A549 (cell line): ENCODE results near the gene RAD51B. TPM values are rescaled to one million over a fixed set of nuclear protein-coding genes. Genes with fewer than 3 reads are reported as not detected.
"Not testable (repeated sequence)": the region's sequence is repeated elsewhere in the genome, so short reads cannot be mapped to it uniquely, and the experiment has no call there.

Experiments
- ATAC-seq, 2 experiments: fragments of 200-7000 bp in 1 of 2; fragments of >200 bp in 1 of 2; cut with Nextera tagmentation in 1 of 2; cut with Tn5 transposase in 1 of 2; 3 replicates each; pipeline versions ENCODE4 v1.8.0 to v1.9.1; 2018 to 2020; ENCODE audit warnings: mild to moderate bottlenecking in 1 of 2, moderate library complexity in 1 of 2
- CTCF ChIA-PET: fragments of 300-600 bp; sonication (Branson Sonifier 250); formaldehyde crosslinking; extraction: SDS; loops from one replicate; lab custom pipeline; 2021; ENCODE audit warnings: antibody characterized with exemption, inconsistent platforms; lab: Yijun Ruan, JAX
- POLR2A ChIA-PET: fragments of 350-600 bp; formaldehyde crosslinking; extraction: SDS; loops from one replicate; lab custom pipeline; 2021; ENCODE audit warnings: antibody characterized with exemption, inconsistent platforms; lab: Yijun Ruan, JAX
- DNase-seq, 2 experiments: peaks; one replicate each; pipeline versions ENCODE4 v3.0.0 to v3.0.0-alpha.2; 2011 to 2016; ENCODE audit warnings: low read depth in 1 of 2, low spot score in 1 of 2
- FAIRE-seq: peaks from 2 replicates; lab custom pipeline; 2011; peaks lifted over from hg19 to GRCh38; lab: Jason Lieb, UNC
- H3K27ac ChIP-seq, 2 experiments: fragments of >200 bp; sonication (Bioruptor Twin); formaldehyde crosslinking; 3 replicates each; pipeline ENCODE4 v1.5.1; 2016 to 2017
- H3K4me1 ChIP-seq: fragments of >200 bp; sonication (Bioruptor Twin); formaldehyde crosslinking; 3 replicates; pipeline ENCODE4 v1.6.1; 2016
- H3K4me2 ChIP-seq: fragments of >200 bp; sonication (Bioruptor Twin); formaldehyde crosslinking; 3 replicates; pipeline ENCODE4 v1.6.1; 2016
- H3K4me3 ChIP-seq: fragments of >200 bp; sonication (Bioruptor Twin); formaldehyde crosslinking; 3 replicates; pipeline ENCODE4 v1.5.1; 2016
- H3K9me3 ChIP-seq: fragments of >200 bp; sonication (Bioruptor Twin); formaldehyde crosslinking; 3 replicates; pipeline ENCODE4 v1.6.1; 2016
- CHD4 ChIP-seq: fragments of 200-600 bp; sonication (generic); IDR thresholded peaks from 2 replicates; pipeline ENCODE4 v1.6.1; 2016; ENCODE audit warnings: antibody characterized with exemption, mild to moderate bottlenecking, borderline replicate concordance
- EHMT2 ChIP-seq: fragments of 200-600 bp; sonication (generic); IDR thresholded peaks from 2 replicates; pipeline ENCODE4 v1.6.1; 2016; ENCODE audit warnings: antibody characterized with exemption, low read depth, mild to moderate bottlenecking, moderate library complexity
- EP300 ChIP-seq, 2 experiments: fragments of >200 bp; sonication (Bioruptor Twin); formaldehyde crosslinking; IDR thresholded peaks; 2 replicates in 1 of 2; 3 replicates in 1 of 2; pipeline ENCODE4 v1.6.1; 2016 to 2017
- ESRRA ChIP-seq: fragments of 150-350 bp; IDR thresholded peaks from 2 replicates; pipeline ENCODE4 v1.6.1; 2014; ENCODE audit warnings: mild to moderate bottlenecking, low read length, borderline replicate concordance
- FOXS1 ChIP-seq: fragments of 250-450 bp; sonication (Bioruptor Pico); IDR thresholded peaks from 2 replicates; pipeline ENCODE4 v1.5.0; 2020; ENCODE audit warnings: mild to moderate bottlenecking, moderate library complexity
- GATA3 ChIP-seq: IDR thresholded peaks from 2 replicates; pipeline ENCODE4 v1.6.1; 2012; ENCODE audit warnings: borderline replicate concordance
- HES2 ChIP-seq: fragments of >200 bp; sonication (Bioruptor Twin); formaldehyde crosslinking; IDR thresholded peaks from 2 replicates; pipeline ENCODE4 v1.6.1; 2016
- HEYL ChIP-seq: fragments of 250-450 bp; sonication (Bioruptor Pico); IDR thresholded peaks from 2 replicates; pipeline ENCODE4 v1.8.0; 2021; ENCODE audit warnings: mild to moderate bottlenecking, moderate library complexity
- HOXB13 ChIP-seq: fragments of 250-450 bp; sonication (Bioruptor Pico); IDR thresholded peaks from 2 replicates; pipeline ENCODE4 v1.5.0; 2020; ENCODE audit warnings: low read depth, mild to moderate bottlenecking, moderate library complexity
- JUN ChIP-seq, 2 experiments: fragments of >200 bp; sonication (Bioruptor Twin); formaldehyde crosslinking; IDR thresholded peaks; 2 replicates in 1 of 2; 3 replicates in 1 of 2; pipeline ENCODE4 v1.6.1; 2016 to 2017
- JUNB ChIP-seq: fragments of >200 bp; sonication (Bioruptor Twin); formaldehyde crosslinking; IDR thresholded peaks from 2 replicates; pipeline ENCODE4 v1.6.1; 2016
- KDM1A ChIP-seq: fragments of 200-600 bp; sonication (generic); IDR thresholded peaks from 2 replicates; pipeline ENCODE4 v1.6.1; 2016; ENCODE audit warnings: low read depth, mild to moderate bottlenecking
- KDM5A ChIP-seq: fragments of 200-600 bp; sonication (generic); IDR thresholded peaks from 2 replicates; pipeline ENCODE4 v1.6.1; 2016; ENCODE audit warnings: antibody characterized with exemption, mild to moderate bottlenecking
- MAZ ChIP-seq: fragments of 150-350 bp; IDR thresholded peaks from 2 replicates; pipeline ENCODE4 v1.6.1; 2014; ENCODE audit warnings: antibody characterized with exemption, low read depth, low read length, borderline replicate concordance
- MYC ChIP-seq: IDR thresholded peaks from 2 replicates; pipeline ENCODE4 v1.6.1; 2012; ENCODE audit warnings: mild to moderate bottlenecking, inconsistent platforms, low read length, improper control_type of control experiment, borderline replicate concordance
- NR3C1 ChIP-seq: fragments of >200 bp; sonication (Bioruptor Twin); formaldehyde crosslinking; IDR thresholded peaks from 3 replicates; pipeline ENCODE4 v1.6.1; 2017
- PHF8 ChIP-seq: fragments of 200-600 bp; sonication (generic); IDR thresholded peaks from 2 replicates; pipeline ENCODE4 v1.6.1; 2016; ENCODE audit warnings: low read depth, mild to moderate bottlenecking, antibody characterized with exemption, moderate library complexity, borderline replicate concordance
- RARB ChIP-seq: fragments of 250-450 bp; sonication (Bioruptor Pico); IDR thresholded peaks from 2 replicates; pipeline ENCODE4 v1.8.0; 2021; ENCODE audit warnings: mild to moderate bottlenecking, moderate library complexity
- SREBF2 ChIP-seq: fragments of 450-650 bp; IDR thresholded peaks from 2 replicates; pipeline ENCODE4 v1.6.1; 2014; ENCODE audit warnings: mild to moderate bottlenecking, moderate library complexity
- ZC3H11A ChIP-seq: fragments of 450-650 bp; IDR thresholded peaks from 2 replicates; pipeline ENCODE4 v1.6.1; 2014; ENCODE audit warnings: antibody characterized with exemption, mild to moderate bottlenecking
- WGBS: methylation state at CpG from one replicate; pipeline ENCODE4 v1.1.6; 2017; ENCODE audit errors: missing lambda C conversion rate; 5-methylcytosine and 5-hydroxymethylcytosine counted together
- polyA plus RNA-seq, 4 experiments: library from polyadenylated mRNA; depleted of rRNA in 3 of 4; stranded (reverse); fragments of >200 nt; fragmentation: RNase III in 1 of 4; extraction: RNeasy Plus Mini Kit Qiagen cat#74134 plus additional on column Dnase treatment in 1 of 4; gene quantifications; 2 replicates in 3 of 4; 3 replicates in 1 of 4; pipeline ENCODE4 v1.2.3, GENCODE V29; 2011 to 2017
- TF ChIP-seq, protein P1 (sequence below): fragments of >200 bp; sonication (Bioruptor Twin); formaldehyde crosslinking; IDR thresholded peaks from 3 replicates; pipeline ENCODE4 v1.6.1; 2016
- TF ChIP-seq, protein P2 (sequence below): fragments of 250-450 bp; sonication (Bioruptor Pico); IDR thresholded peaks from 2 replicates; pipeline ENCODE4 v1.5.0; 2021; ENCODE audit warnings: mild to moderate bottlenecking, moderate library complexity, borderline replicate concordance
- TF ChIP-seq, protein P3 (sequence below): fragments of 150-350 bp; IDR thresholded peaks from 2 replicates; pipeline ENCODE4 v1.6.1; 2014; ENCODE audit warnings: low read depth, mild to moderate bottlenecking, low read length

The RAD51B gene
- polyA plus RNA-seq, 2 of the 4 experiments (the other 2 are of a cell fraction) = 7.2 to 10.8 TPM

DNA sequence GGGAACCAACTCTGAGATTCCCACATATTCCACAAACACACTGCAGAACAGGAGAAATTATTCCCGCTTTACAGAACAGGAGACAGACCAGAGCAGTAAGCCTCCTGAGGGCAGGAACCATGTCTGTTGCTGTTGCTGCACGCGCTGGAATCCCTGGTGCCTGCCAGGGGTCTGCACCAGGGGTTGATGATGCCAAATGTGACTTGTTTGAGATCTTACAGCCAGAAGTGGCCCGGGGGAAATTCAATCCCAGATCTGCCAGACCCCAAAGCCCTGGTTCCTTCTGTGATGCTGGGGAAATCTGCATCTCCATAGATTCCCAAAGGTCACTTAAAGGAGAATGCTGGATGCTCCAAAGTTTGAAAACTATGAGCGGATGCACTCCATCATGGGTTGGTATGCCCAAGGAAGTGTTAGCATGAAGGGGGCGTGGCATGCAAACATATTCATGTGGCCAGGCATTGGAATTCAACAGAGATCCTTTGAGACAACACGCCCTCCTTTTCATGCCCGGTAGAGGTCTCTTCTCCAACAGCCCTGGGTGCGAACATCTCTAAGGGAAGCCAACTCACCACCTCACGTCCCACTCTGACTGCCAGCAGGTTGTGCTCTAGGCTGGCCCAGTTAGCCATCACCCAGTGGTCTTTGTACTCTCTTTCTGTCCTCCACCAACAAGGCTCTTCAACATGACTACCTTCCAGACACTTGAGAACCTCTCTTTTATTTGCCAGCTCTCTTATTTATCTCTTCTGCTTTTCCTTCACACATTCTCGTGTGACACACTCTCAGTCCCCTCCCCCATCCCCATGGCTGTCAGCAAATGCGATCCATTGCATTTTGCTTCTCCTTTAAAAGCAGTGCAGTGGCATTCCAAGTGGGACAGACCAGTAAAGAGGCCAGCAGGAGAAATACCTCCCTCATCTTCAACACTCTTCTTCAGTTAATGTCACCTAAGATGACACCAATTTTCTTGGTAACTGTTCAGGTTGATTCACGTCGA is 841.9 kb downstream of the RAD51B start:
- Histone ChIP-seq H3K27ac (peak overlapping the region in 1 of 2 experiments; percentile 24; a peak in 1 of 6 replicates), H3K4me3 (no peak overlapping the region), H3K4me1 (0 out of 3 replicates have a peak, but pooled peaks cover 5% of the 10 kb centered on the region), H3K4me2 (no peak overlapping the region)
- FAIRE-seq = no peak
- POLR2A ChIA-PET = no interaction called here
- WGBS = 82% methylated on average over 13 of the region's 14 CpGs
- TF ChIP-seq ZC3H11A (no peak), CHD4 (no peak), MYC (no peak), EHMT2 (no peak), KDM5A (no peak), JUN (IDR thresholded peaks at IDR 0.05) (no peak), HOXB13 (CRISPR knock-in tag) (no peak), SREBF2 (no peak)
- TF ChIP-seq, protein P1, sequence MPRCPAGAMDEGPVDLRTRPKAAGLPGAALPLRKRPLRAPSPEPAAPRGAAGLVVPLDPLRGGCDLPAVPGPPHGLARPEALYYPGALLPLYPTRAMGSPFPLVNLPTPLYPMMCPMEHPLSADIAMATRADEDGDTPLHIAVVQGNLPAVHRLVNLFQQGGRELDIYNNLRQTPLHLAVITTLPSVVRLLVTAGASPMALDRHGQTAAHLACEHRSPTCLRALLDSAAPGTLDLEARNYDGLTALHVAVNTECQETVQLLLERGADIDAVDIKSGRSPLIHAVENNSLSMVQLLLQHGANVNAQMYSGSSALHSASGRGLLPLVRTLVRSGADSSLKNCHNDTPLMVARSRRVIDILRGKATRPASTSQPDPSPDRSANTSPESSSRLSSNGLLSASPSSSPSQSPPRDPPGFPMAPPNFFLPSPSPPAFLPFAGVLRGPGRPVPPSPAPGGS = no peak
- TF ChIP-seq, all 56 proteins: peak for 0
- CTCF ChIA-PET = no interaction called here
- ATAC-seq (no peak), DNase-seq (no peak)
- no peaks in the 10 kb centered on the region for H3K9me3 ChIP-seq

DNA sequence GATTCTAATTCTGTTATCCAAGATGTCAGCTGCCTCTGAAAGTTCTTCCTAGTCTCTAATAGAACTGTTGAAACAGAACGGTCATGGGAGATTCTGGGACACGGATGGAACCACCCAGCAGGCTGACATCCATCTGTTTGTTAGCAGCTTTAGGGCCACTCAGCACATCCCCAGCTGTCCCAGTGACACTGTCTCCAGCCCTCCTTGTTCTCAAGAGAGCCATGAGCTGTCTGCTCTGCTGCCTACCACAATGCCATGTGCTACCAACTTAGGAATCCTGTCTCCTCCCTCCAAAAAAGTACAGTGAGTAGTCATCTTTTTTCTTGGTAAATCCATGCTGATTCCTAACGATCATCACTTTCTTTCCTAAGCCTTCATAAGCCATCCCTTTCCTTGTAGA is 842.8 kb downstream of the RAD51B start:
- H3K4me3 ChIP-seq = no peak overlapping the region
- H3K4me1 ChIP-seq = 0 out of 3 replicates have a peak, but pooled peaks cover 5% of the 10 kb centered on the region
- DNase-seq = no peak
- TF ChIP-seq MAZ (no peak), JUNB (no peak), HEYL (CRISPR knock-in tag) (no peak), HES2 (no peak)
- H3K9me3 ChIP-seq = no peaks in the 10 kb centered on the region
- CTCF ChIA-PET = no interaction called here
- FAIRE-seq = no peak
- WGBS = 82% methylated on average over 3 of the region's 3 CpGs
- H3K27ac ChIP-seq = peak overlapping the region in 1 of 2 experiments; percentile 43; a peak in 2 of 6 replicates
- ATAC-seq = no peak
- H3K4me2 ChIP-seq = no peak overlapping the region
- POLR2A ChIA-PET = no interaction called here

- H3K9me3 ChIP-seq, FAIRE-seq, H3K4me1 ChIP-seq, ATAC-seq, DNase-seq, H3K4me2 ChIP-seq, H3K4me3 ChIP-seq, CTCF ChIA-PET: not testable (repeated sequence)
- POLR2A ChIA-PET = interaction anchor here (0.6 kb wide), 1 partner anchor 648 kb away, joined by 8 read pairs; no protein-coding TSS in a partner anchor
- H3K27ac ChIP-seq = peak overlapping the region in 1 of 2 experiments; percentile 43; a peak in 2 of 6 replicates
- WGBS = 89% methylated on average over 5 of the region's 6 CpGs
These were observed 843.2 kb downstream of the RAD51B start for GRCh38 chr14:68662826-68663225.

GRCh38 chr14:68663385-68664076 is 844.0 kb downstream of the RAD51B start:
- H3K4me1 ChIP-seq = 0 out of 3 replicates have a peak, but pooled peaks cover 5% of the 10 kb centered on the region
- H3K9me3 ChIP-seq = no peaks in the 10 kb centered on the region
- H3K4me3 ChIP-seq = no peak overlapping the region
- FAIRE-seq = no peak
- DNase-seq = no peak
- H3K4me2 ChIP-seq = no peak overlapping the region
- H3K27ac ChIP-seq = peak overlapping the region in 1 of 2 experiments; percentile 43; a peak in 2 of 6 replicates
- ChIA-PET CTCF (interaction anchor here (2.8 kb wide), 1 partner anchor 8 kb away, joined by 8 read pairs; no protein-coding TSS in a partner anchor), POLR2A (interaction anchor here (0.6 kb wide), 1 partner anchor 649 kb away, joined by 8 read pairs; no protein-coding TSS in a partner anchor)
- WGBS = 95% methylated on average over 9 of the region's 9 CpGs
- ATAC-seq = no peak
- TF ChIP-seq HOXB13 (CRISPR knock-in tag) = no peak
- TF ChIP-seq GATA3 = no peak
- TF ChIP-seq, protein P2, sequence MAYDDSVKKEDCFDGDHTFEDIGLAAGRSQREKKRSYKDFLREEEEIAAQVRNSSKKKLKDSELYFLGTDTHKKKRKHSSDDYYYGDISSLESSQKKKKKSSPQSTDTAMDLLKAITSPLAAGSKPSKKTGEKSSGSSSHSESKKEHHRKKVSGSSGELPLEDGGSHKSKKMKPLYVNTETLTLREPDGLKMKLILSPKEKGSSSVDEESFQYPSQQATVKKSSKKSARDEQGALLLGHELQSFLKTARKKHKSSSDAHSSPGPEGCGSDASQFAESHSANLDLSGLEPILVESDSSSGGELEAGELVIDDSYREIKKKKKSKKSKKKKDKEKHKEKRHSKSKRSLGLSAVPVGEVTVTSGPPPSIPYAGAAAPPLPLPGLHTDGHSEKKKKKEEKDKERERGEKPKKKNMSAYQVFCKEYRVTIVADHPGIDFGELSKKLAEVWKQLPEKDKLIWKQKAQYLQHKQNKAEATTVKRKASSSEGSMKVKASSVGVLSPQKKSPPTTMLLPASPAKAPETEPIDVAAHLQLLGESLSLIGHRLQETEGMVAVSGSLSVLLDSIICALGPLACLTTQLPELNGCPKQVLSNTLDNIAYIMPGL (CRISPR knock-in tag) = no peak
- no peak for TF ChIP-seq FOXS1
- TF ChIP-seq RARB (CRISPR knock-in tag) = no peak
- TF ChIP-seq, protein P3, sequence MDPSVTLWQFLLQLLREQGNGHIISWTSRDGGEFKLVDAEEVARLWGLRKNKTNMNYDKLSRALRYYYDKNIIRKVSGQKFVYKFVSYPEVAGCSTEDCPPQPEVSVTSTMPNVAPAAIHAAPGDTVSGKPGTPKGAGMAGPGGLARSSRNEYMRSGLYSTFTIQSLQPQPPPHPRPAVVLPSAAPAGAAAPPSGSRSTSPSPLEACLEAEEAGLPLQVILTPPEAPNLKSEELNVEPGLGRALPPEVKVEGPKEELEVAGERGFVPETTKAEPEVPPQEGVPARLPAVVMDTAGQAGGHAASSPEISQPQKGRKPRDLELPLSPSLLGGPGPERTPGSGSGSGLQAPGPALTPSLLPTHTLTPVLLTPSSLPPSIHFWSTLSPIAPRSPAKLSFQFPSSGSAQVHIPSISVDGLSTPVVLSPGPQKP = no peak
- TF ChIP-seq KDM1A = no peak
- TF ChIP-seq ESRRA = no peak
- no peak for TF ChIP-seq PHF8
- no peak for TF ChIP-seq NR3C1
- TF ChIP-seq JUNB = no peak
- no peak for TF ChIP-seq EP300 (IDR thresholded peaks at IDR 0.05)
